Measurements from ENCODE around the gene CHKA.

The CHKA gene

DNA sequence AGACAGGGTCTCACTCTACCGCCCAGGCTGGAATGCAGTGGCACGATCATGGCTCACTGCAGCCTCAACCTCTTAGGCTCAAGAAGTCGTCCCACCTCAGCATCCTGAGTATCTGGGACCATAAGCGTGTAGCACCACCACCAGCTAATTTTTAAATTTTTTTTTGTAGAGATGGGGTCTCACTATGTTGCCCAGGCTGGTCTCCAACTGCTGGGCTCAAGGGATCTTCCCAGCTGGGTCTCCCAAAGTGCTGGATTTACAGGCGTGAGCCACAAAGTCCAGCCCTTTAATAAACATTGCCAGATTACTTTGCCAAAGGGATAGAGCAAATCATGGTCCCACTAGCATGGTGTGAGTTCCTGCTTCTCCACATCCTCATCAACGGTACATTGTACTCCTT is 46.3 kb upstream of the CHKA start:
- H4K20me1 ChIP-seq (ENCODE audit: insufficient read depth, low read length), result no peaks in the 10 kb centered on the region
- H3K4me2 ChIP-seq (ENCODE audit: low read depth, low read length), result no peak overlapping the region
- TF ChIP-seq, protein P1, sequence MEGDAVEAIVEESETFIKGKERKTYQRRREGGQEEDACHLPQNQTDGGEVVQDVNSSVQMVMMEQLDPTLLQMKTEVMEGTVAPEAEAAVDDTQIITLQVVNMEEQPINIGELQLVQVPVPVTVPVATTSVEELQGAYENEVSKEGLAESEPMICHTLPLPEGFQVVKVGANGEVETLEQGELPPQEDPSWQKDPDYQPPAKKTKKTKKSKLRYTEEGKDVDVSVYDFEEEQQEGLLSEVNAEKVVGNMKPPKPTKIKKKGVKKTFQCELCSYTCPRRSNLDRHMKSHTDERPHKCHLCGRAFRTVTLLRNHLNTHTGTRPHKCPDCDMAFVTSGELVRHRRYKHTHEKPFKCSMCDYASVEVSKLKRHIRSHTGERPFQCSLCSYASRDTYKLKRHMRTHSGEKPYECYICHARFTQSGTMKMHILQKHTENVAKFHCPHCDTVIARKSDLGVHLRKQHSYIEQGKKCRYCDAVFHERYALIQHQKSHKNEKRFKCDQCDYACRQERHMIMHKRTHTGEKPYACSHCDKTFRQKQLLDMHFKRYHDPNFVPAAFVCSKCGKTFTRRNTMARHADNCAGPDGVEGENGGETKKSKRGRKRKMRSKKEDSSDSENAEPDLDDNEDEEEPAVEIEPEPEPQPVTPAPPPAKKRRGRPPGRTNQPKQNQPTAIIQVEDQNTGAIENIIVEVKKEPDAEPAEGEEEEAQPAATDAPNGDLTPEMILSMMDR (IDR thresholded peaks at IDR 0.05; ENCODE audit: low read length), result no peak
- TF ChIP-seq EZH2phosphoT487 (IDR thresholded peaks at IDR 0.05; ENCODE audit: low read length) (no peak), EZH2 (optimal IDR thresholded peaks at IDR 0.05; ENCODE audit: low read depth, low read length) (no peak)
- no peaks in the 10 kb centered on the region for H3K79me2 ChIP-seq (ENCODE audit: low read length)
- H3K27ac ChIP-seq (ENCODE audit: low read length), result no peak overlapping the region
- no peaks in the 10 kb centered on the region for H3F3A ChIP-seq (ENCODE audit: insufficient read depth, low read length)
- DNase-seq, result no peak
- H3K4me1 ChIP-seq (ENCODE audit: low read length), result no peaks in the 10 kb centered on the region
- H3K9me2 ChIP-seq (replicated peaks; ENCODE audit: insufficient read depth, low read length), result no peaks in the 10 kb centered on the region
- no peaks in the 10 kb centered on the region; the same call in 1 of the 2 replicates for H3K36me3 ChIP-seq (replicated peaks; ENCODE audit: insufficient read depth, low read length)
- H3K9me3 ChIP-seq (replicated peaks; ENCODE audit: insufficient read depth, low read length), result no peaks in the 10 kb centered on the region
- no peak overlapping the region for H3K9ac ChIP-seq (ENCODE audit: low read length)
- H3K4me3 ChIP-seq (ENCODE audit: low read length), result no peak overlapping the region
- H2AFZ ChIP-seq (ENCODE audit: low read length), result no peak overlapping the region
- no peaks in the 10 kb centered on the region for H3K27me3 ChIP-seq (replicated peaks; ENCODE audit: insufficient read depth, low read length)

DNA sequence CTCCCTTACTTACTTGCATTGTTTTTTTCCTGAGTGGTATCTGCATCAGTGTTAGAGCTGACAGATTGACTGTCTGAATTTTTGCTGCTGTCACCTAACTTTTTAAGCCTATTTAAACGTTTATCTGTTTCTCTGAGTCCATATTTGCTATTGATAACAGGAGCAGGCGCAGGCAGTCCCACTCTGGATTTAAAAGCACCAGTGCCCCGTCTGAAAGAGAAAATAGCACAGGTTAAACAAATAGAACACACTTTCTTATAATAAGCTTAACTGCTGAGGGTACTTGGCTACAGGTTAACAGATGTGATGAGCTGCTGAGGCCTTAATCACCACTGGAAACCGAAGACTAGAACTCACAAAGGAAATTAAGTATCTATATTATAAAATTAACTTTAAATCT is 45.8 kb upstream of the CHKA start:
- TF ChIP-seq, protein P1 (IDR thresholded peaks at IDR 0.05; ENCODE audit: low read length), result no peak
- TF ChIP-seq EZH2 (optimal IDR thresholded peaks at IDR 0.05; ENCODE audit: low read depth, low read length) (no peak), EZH2phosphoT487 (IDR thresholded peaks at IDR 0.05; ENCODE audit: low read length) (no peak)
- no peaks in the 10 kb centered on the region; the same call in 1 of the 2 replicates for H3K36me3 ChIP-seq (replicated peaks; ENCODE audit: insufficient read depth, low read length)
- H2AFZ ChIP-seq (ENCODE audit: low read length), result no peak overlapping the region
- H3K79me2 ChIP-seq (ENCODE audit: low read length), result no peaks in the 10 kb centered on the region
- no peaks in the 10 kb centered on the region for H3F3A ChIP-seq (ENCODE audit: insufficient read depth, low read length)
- H3K9ac ChIP-seq (ENCODE audit: low read length), result no peak overlapping the region
- H3K4me1 ChIP-seq (ENCODE audit: low read length), result no peaks in the 10 kb centered on the region
- no peak overlapping the region for H3K4me3 ChIP-seq (ENCODE audit: low read length)
- no peaks in the 10 kb centered on the region for H3K9me3 ChIP-seq (replicated peaks; ENCODE audit: insufficient read depth, low read length)
- DNase-seq, result no peak
- no peaks in the 10 kb centered on the region for H4K20me1 ChIP-seq (ENCODE audit: insufficient read depth, low read length)
- no peaks in the 10 kb centered on the region for H3K27me3 ChIP-seq (replicated peaks; ENCODE audit: insufficient read depth, low read length)
- H3K4me2 ChIP-seq (ENCODE audit: low read depth, low read length), result no peak overlapping the region
- no peaks in the 10 kb centered on the region for H3K9me2 ChIP-seq (replicated peaks; ENCODE audit: insufficient read depth, low read length)
- H3K27ac ChIP-seq (ENCODE audit: low read length), result no peak overlapping the region

GRCh38 chr11:68165601-68166000 is 44.4 kb upstream of the CHKA start:
- no peak for TF ChIP-seq EZH2 (optimal IDR thresholded peaks at IDR 0.05; ENCODE audit: low read depth, low read length)
- no peak for TF ChIP-seq EZH2phosphoT487 (IDR thresholded peaks at IDR 0.05; ENCODE audit: low read length)
- TF ChIP-seq, protein P1 (IDR thresholded peaks at IDR 0.05; ENCODE audit: low read length), result no peak
- H3K27me3 ChIP-seq (replicated peaks; ENCODE audit: insufficient read depth, low read length), result no peaks in the 10 kb centered on the region
- H2AFZ ChIP-seq (ENCODE audit: low read length), result no peak overlapping the region
- no peak overlapping the region for H3K9ac ChIP-seq (ENCODE audit: low read length)
- no peaks in the 10 kb centered on the region for H3K9me2 ChIP-seq (replicated peaks; ENCODE audit: insufficient read depth, low read length)
- H3K4me3 ChIP-seq (ENCODE audit: low read length), result no peak overlapping the region
- no peaks in the 10 kb centered on the region for H3F3A ChIP-seq (ENCODE audit: insufficient read depth, low read length)
- H3K4me2 ChIP-seq (ENCODE audit: low read depth, low read length), result no peak overlapping the region
- DNase-seq, result no peak
- no peak overlapping the region for H3K27ac ChIP-seq (ENCODE audit: low read length)
- no peaks in the 10 kb centered on the region for H4K20me1 ChIP-seq (ENCODE audit: insufficient read depth, low read length)
- H3K9me3 ChIP-seq (replicated peaks; ENCODE audit: insufficient read depth, low read length), result no peaks in the 10 kb centered on the region
- H3K4me1 ChIP-seq (ENCODE audit: low read length), result no peaks in the 10 kb centered on the region
- H3K79me2 ChIP-seq (ENCODE audit: low read length), result no peaks in the 10 kb centered on the region
- no peaks in the 10 kb centered on the region; the same call in 1 of the 2 replicates for H3K36me3 ChIP-seq (replicated peaks; ENCODE audit: insufficient read depth, low read length)

All from MM.1S (cell line).